ENCODE measurements around the gene ENOX2.
"Not testable (repeated sequence)": the region's sequence is repeated elsewhere in the genome, so short reads cannot be mapped to it uniquely, and the experiment has no call there.

The ENOX2 gene

DNA sequence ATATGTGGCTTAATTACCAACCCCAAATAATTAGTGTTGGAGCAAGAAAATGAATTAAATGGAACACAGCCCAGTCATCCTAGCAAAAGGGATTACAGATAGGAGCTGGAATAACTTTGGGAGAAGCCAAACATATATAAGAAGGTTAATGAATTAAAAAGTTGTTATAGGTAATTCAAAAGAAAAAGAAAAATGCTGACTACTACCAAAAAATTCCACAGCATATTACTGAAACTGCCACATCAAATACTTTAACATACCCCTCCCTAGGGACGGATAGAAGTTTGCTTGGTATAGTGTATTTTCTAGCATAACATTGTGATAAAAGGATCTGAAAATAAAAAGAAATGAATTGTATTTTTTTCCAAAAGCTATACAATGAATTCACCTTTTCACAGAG is 99.5 kb downstream of the ENOX2 start:
- no peak for TF ChIP-seq CTCF (IDR thresholded peaks at IDR 0.05; ENCODE audit: low read length, missing control alignments)
- H3K4me3 ChIP-seq (replicated peaks; ENCODE audit: low read depth, low read length): no peak overlapping the region
- DNase-seq (ENCODE audit: low read depth): no peak

GRCh38 chrX:130801901-130802300 is 101.1 kb downstream of the ENOX2 start:
- no peak for DNase-seq (ENCODE audit: low read depth)
- peak; percentile 12 for TF ChIP-seq CTCF (IDR thresholded peaks at IDR 0.05; ENCODE audit: low read length, missing control alignments)
- H3K4me3 ChIP-seq (replicated peaks; ENCODE audit: low read depth, low read length): no peak overlapping the region

- peak; percentile 14 for DNase-seq (ENCODE audit: low read depth)
Observed at GRCh38 chrX:130799393-130799792, 103.6 kb downstream of the ENOX2 start.

DNA sequence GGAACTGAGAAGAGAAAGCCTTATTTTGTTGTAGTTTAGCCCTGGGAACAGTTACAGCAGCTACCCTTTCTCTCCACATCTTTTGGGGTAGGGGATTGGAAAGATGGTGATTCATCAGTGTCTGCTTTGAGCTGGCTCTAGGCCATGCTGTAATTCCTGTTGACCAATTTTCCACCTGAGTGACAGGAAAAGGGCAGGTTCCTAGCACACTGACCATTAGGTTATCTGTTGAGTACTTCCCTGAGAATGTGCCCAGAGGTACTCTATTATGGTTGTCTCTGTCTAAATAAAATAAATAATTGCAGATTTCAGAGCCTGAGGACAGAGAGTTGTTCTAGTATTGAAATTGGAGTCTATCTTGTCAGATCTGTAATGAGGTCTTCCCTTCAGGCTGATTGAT is 109.0 kb downstream of the ENOX2 start:
- TF ChIP-seq CTCF (IDR thresholded peaks at IDR 0.05; ENCODE audit: low read length, missing control alignments): no peak
- DNase-seq (ENCODE audit: low read depth): no peak
- no peak overlapping the region for H3K4me3 ChIP-seq (replicated peaks; ENCODE audit: low read depth, low read length)

More at GRCh38 chrX:130799393-130799792, 103.6 kb downstream of the ENOX2 start:
- no peak for TF ChIP-seq CTCF (IDR thresholded peaks at IDR 0.05; ENCODE audit: low read length, missing control alignments)
- no peak overlapping the region for H3K4me3 ChIP-seq (replicated peaks; ENCODE audit: low read depth, low read length)

DNA sequence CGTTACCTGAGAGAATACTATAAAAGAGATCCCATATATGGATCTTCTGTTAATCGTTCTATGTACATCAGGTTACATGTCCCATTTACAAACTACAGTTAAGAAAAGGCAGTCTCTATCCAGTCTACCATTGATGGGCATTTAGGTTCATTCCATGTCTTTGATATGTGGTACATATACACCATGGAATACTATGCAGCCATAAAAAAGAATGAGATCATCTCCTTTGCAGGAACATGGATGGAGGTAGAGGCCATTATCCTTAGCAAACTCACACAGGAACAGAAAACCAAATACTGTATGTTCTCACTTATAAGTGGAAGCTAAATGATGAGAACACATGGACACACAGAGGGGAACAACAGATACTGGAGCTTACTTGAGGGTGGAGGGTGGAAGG is 111.1 kb downstream of the ENOX2 start:
- DNase-seq (ENCODE audit: low read depth); H3K4me3 ChIP-seq (replicated peaks; ENCODE audit: low read depth, low read length): not testable (repeated sequence)

DNA sequence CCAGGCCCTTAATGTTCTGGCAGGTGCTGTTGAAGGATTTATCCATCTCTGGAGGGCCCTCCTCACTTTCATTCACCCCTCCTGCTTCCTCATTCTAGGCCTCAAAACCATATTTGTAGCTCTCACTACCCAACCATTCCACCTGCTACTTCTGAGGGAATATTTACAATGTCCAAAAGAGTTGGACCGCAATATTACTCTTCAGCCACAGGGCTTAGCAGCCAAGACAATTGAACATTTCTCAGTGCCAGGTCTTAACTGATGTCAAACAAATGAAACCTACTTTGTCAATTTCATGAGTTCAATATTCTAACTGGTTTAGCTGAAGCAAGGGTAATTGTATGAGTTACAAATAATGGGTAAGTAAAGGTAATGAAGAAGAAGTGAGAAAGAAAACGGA is 113.2 kb downstream of the ENOX2 start:
- no peak for TF ChIP-seq CTCF (IDR thresholded peaks at IDR 0.05; ENCODE audit: low read length, missing control alignments)
- DNase-seq (ENCODE audit: low read depth): no peak
- no peak overlapping the region for H3K4me3 ChIP-seq (replicated peaks; ENCODE audit: low read depth, low read length)

GRCh38 chrX:130788786-130789581 is 114.0 kb downstream of the ENOX2 start:
- no peak overlapping the region for H3K4me3 ChIP-seq (replicated peaks; ENCODE audit: low read depth, low read length)
- no peak for TF ChIP-seq CTCF (IDR thresholded peaks at IDR 0.05; ENCODE audit: low read length, missing control alignments)
- DNase-seq (ENCODE audit: low read depth): no peak

Measured in fibroblast of pulmonary artery (primary cell).